GM12864 (cell line): ENCODE measurements around the gene SMYD5.
A peak's percentile ranks its signal among the peaks of the same experiment; 100 is the strongest.
"Not testable (repeated sequence)": the region's sequence is repeated elsewhere in the genome, so short reads cannot be mapped to it uniquely, and the experiment has no call there.

Source experiments
- DNase-seq: peaks from one replicate; pipeline ENCODE4 v3.0.0-alpha.2; 2011; ENCODE audit warnings: low read depth
- H3K4me3 ChIP-seq: 2 replicates; pipeline ENCODE4 v1.5.1; 2011; ENCODE audit warnings: mild to moderate bottlenecking, low read depth, low read length, control low read depth
- TF ChIP-seq, protein P1 (sequence below): IDR thresholded peaks from 2 replicates; pipeline ENCODE4 v1.5.1; 2011; ENCODE audit warnings: low read depth, mild to moderate bottlenecking, moderate library complexity, low read length, control low read depth, inconsistent platforms; ENCODE audit errors: missing control alignments

The SMYD5 gene

DNA sequence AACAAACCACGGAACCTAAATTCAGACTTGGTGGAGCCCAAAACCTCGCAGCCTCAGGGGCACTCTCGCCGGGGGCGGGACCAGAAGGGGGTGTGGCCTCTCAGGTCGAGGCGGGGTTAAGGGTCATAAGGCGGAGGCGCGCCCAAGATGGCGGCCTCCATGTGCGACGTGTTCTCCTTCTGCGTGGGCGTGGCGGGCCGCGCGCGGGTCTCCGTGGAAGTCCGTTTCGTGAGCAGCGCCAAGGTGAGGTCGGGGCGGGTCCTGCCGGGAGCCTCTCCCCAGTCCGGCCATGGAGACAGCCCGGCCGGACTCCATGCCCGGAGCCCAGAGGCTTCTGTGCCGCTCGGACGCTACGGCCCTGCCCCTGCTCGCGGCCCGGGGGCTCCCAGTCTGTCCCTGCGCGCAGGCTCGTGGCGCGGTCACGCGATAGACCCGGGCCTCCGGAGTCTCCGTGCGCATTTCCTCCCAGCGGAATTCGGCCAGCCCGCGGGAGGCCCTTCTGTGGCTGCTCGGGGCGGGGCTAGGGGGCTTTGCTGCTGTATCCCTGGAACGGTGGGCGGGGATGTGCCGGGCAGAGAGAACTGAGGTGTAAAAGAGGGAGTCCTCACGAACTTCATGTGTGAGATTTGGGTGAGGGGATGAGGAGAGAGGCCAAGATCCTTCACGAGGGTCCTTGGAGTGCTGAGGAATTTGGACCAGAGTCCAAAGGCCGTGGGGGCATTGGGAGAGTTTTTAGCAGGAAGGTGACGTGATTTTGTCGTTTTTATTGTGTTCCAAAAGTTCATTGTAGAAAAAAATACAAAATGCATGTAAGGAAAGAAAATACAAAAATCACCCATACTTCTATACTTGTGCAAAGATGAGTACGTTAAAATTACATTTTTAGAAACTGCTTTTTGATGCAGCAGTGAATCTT is at the start of gene SMYD5:
SMYD5 (plus strand) TSS at position 126 of the 916 bp plus-strand sequence; CDS start at position 148, 22 bp downstream.
- DNase-seq: no peak
- TF ChIP-seq, protein P1, sequence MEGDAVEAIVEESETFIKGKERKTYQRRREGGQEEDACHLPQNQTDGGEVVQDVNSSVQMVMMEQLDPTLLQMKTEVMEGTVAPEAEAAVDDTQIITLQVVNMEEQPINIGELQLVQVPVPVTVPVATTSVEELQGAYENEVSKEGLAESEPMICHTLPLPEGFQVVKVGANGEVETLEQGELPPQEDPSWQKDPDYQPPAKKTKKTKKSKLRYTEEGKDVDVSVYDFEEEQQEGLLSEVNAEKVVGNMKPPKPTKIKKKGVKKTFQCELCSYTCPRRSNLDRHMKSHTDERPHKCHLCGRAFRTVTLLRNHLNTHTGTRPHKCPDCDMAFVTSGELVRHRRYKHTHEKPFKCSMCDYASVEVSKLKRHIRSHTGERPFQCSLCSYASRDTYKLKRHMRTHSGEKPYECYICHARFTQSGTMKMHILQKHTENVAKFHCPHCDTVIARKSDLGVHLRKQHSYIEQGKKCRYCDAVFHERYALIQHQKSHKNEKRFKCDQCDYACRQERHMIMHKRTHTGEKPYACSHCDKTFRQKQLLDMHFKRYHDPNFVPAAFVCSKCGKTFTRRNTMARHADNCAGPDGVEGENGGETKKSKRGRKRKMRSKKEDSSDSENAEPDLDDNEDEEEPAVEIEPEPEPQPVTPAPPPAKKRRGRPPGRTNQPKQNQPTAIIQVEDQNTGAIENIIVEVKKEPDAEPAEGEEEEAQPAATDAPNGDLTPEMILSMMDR: no peak
- H3K4me3 ChIP-seq: peak within 1 kb of the TSS; percentile 92

DNA sequence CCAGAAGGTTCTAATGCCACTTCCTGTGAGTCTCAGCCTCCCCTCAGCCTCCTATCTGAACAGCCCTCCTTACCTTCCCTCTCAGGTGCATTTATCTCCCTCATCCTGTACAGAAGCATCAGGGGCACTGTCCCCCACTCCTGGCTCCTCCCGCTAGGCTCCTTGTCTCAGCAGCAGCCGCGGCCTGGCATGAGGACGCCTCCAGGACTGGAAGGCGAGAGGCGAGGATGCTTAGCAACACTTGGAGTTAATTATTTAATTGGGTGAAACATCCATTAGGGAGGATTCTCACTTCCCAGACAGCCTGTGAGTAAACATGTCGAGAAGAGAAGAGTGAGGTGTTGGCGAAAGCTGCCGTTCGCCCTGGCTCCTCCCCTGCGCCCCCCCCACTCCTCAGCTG is 48.1 kb upstream of the SMYD5 start:
- DNase-seq, H3K4me3 ChIP-seq: not testable (repeated sequence)

DNA sequence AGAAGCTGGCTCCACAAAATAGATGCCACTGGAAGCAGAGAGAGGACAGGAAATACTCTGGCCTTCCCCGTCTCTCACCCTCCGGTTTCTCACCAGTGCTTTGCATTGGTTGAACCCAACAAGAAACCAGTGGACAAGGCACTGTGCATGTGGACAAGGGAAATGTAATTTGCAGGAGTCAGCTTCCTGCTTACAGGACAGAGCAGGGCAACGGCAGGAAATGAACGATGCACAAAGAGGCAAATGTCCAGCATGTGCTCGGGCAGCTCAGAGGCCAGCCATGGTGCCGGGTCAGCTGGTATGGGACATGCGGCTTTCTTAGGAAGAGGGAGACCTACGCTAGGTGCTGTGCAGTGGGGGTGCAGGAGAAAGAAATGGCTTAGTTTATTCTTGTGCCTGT is 47.2 kb upstream of the SMYD5 start:
- not testable (repeated sequence) for DNase-seq, H3K4me3 ChIP-seq

DNA sequence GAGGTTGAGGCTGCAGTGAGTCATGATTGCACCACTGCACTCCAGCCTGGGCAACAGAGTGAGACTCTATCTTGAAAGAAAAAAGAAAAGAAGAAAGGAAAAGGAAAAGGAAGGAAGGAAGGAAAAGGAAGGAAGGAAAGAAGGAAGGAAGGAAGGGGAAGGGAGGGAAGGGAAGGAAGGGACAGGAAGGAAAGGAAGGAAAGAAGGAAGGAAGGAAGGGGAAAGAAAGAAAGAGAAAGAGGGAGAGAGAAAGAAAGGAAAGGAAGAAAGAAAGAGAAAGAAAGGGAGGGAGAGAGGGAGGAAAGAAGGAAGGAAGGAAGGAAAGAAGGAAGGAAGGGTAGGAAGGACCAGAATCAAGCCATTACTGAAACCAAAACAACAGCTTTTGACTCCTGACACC is 45.7 kb upstream of the SMYD5 start:
- DNase-seq, H3K4me3 ChIP-seq: not testable (repeated sequence)

DNA sequence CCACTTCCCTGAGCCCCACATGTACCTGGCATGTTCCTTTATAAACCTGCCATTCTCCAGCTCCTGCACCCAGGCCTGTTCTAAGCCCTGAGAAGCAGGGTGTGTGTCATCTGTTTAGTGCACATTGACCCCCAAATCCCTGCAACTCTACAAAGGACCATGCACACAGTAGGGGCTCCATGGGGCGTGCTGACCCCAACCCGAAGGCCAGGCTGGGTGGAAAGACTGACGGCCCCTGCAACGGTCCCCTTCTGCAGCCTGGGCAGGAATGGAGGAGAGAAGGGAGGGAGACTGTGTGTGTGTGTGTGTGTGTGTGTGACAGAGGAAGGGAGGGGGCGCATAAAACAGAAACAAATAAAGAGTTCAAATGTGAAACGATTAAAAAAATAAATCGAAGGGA is 43.7 kb upstream of the SMYD5 start:
- DNase-seq, H3K4me3 ChIP-seq: not testable (repeated sequence)

DNA sequence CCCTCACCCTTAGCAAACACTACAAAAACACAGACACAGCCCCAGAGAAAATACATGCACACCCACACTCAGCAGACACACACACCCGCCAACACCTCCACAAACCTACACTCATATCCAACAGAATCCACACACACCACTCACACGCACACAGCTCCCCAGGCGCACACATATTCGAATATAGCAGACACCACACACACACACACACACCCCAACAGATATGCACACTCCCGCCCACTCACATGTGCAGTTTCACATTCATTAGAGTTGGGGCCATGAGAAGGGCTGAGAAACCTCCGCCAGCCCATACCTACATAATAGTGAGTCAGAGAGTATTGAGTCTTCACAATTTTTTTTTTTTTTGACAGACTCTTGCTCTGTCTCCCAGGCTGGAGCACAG is 41.1 kb upstream of the SMYD5 start:
- TF ChIP-seq, protein P1: no peak
- no peak overlapping the region for H3K4me3 ChIP-seq
- DNase-seq: peak; percentile 47

DNA sequence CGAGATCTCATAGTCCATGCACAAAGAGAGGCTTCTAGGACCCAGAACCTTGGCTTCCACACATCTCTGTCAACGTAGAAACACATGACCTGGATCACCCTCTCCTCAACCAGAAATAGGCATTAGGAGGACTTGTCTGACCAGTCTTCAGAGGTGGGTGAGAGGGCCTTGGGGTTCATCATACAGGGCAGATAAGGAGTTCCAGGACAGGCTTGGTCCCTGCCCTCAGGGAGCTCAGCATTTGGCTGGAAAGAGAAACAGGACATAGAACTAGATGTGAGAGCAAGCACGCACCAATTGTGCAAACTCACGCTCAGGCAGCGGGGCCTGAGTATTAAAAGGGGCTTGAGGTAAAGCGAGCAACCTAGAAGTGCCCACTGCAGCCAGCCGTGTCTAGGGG is 40.3 kb upstream of the SMYD5 start:
- DNase-seq: no peak
- H3K4me3 ChIP-seq: no peak overlapping the region
- TF ChIP-seq, protein P1: no peak

DNA sequence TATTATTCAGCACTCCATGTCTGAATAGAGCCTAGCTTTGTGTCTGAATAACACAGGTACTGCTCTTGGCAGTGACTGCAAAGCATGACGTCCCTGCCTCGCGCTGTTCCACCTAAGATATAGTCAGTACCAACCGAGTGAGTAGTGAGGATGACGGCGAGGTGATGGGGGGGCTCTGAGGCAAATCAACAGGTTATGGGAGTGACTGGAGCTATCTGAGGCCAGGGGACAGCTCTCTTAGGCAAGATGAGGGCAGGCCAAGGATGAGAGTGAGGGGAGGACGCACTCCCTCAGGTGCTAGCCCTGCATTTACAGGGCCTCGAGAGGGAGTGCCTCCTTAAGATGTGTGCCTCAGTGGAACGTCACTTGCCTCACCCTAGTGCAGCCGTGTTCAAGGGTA is 39.8 kb upstream of the SMYD5 start:
- no peak for DNase-seq
- TF ChIP-seq, protein P1: no peak
- H3K4me3 ChIP-seq: no peak overlapping the region

DNA sequence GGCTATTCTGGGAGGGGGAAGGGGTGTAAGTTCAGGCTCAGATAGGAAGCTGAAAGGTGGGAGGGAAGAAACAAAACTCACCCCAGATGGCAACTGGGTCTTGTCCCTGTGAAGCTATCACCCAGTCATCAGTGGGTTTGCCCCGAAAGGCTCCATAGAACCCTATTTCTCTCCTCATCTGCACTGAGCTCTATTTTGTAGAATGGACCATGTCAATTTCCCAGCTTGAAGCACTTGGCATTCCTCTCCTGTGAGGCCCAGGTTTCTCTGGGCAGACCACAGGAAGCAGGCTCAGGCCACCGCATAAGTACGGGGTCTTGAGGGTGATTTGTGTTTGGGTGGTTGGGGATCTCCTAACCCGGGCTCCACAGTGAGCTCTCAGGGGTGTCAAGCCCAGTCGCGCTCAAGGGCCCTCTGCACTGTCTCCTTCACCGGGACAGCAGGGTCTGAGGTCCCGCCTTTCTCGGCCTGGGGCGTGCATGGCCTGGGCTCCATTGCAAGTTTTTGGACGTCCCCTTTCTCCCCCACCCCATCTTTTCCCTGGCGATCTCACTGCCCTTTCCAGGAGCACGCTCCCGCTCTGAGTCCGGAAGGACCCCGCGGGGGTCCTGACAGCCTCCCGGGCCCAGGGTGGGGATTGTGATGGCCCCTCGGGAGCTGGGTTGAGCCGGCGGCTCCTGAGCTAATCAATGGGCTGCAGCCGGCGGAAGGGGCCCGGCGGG is 38.9 kb upstream of the SMYD5 start:
- H3K4me3 ChIP-seq: no peak overlapping the region
- TF ChIP-seq, protein P1: no peak
- DNase-seq: no peak
